Right ventricle myocardium inferior (tissue), 1 donor: ENCODE results near the gene FUT3. TPM values are rescaled to one million over a fixed set of nuclear protein-coding genes. Genes with fewer than 3 reads are reported as not detected.
A peak's percentile ranks its signal among the peaks of the same experiment; 100 is the strongest.

Source experiments
- ATAC-seq: fragments of 200-7000 bp; cut with Tn5 transposase; one replicate; pipeline ENCODE4 v1.9.1; 2020; ENCODE audit warnings: mild to moderate bottlenecking, moderate library complexity
- DNase-seq: peaks from one replicate; pipeline ENCODE4 v3.0.0; 2021; ENCODE audit errors: missing footprints
- intact Hi-C: fragments of 100-400 bp; cut with DNase I; formaldehyde crosslinking; loops from one replicate; pipeline ENCODE4 v1.11.0; 2022
- total RNA-seq: library from RNA; stranded (reverse); fragmentation: NEBNext Ultra II Directional; extraction: Animal tissue kit (Norgen Biotek cat#: 25700); gene quantifications from one replicate; pipeline ENCODE4 v1.2.1, GENCODE V29; 2021
- donor health status: DM: no; HTN: yes; CAD: no; lungs with severe emphysema.

The FUT3 gene
- total RNA-seq, 1 donor from 2014 or later = not detected

DNA sequence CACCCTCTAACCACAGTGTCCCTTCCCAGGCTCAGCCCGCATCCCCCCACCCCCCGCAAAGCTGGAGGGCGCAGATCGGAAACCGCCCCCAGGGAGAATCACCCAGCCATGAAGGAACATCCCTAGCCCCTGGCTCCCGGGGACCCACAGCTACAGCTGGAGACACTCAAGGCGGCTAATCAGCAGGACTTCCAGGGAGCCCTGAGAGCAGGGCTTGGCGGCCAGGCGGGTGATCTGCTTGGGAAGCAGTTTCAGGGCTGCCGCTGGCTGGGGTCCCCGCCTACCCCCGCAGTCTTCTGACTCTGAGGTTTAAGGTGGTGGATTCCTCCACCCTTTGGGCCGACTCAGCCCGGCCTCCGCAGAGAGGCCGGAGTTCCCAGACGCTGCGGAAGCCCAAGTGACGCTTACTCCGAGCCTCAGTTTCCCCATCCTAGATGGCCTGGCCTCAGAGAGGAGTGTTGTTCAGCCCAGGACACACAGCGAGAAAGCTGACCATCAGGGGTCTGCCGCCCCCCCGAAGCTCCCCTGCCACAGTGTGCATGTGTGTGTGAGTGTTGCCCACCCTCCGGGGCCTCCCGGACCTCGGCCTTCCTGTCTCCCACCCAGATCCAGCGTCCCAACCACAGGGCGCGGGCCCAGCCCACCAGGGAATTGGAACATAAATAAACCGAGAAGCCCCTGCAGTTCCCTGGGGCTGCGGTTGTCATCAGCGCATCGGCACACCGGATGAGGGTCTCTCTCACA is 21.5 kb downstream of the FUT3 start:
- no peak for ATAC-seq
- DNase-seq = no peak
- intact Hi-C loops = loop anchor here (2.0 to 10.0 kb wide), 2 partner anchors 65 to 125 kb away; no protein-coding TSS in a partner anchor

DNA sequence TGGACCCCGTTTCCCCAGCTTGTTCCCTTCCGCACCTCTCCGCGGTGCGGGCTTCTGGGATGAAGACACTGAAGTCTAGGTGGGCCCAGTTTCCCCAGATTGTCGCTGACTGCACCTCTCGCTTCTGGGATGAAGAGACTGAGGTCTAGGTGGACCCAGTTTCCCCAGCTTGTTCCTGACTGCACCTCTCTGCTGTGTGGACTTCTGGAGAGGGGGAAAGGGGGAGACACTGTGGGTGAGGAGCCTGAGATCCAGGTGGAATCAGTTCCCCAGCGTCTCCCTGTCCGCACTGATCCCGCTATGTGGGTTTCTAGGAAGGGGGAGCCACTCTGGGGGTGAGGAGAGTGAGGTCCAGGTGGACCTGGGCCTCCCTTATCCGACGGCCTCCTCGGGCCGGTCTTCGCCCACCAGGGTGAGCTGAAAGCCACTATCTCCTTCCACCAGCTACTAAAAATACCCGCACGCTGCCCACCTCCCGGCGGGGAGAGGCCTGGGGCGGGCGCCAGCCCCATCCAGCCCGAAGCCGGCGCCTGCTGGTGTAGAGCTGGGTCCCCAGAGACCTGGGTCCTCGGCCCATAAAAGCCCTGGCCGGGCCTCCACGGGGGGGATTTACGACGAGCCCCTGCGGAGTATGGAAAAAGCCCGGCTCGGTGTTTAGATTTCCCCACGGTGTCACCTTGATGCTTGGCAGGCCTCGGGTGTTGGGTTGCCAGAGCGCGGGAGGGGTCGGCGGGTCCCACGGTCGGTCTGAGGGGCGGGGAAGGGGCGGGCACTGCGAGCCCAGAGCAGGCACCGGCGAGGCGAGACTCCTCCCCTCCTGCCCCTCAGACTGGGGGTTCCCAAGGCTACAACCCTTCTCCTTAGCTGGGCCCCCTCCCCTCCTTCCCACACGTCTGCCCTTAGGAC is 22.3 kb downstream of the FUT3 start:
- intact Hi-C loops = loop anchor here (2.0 to 10.0 kb wide), 2 partner anchors 66 to 126 kb away; no protein-coding TSS in a partner anchor
- ATAC-seq = peak; percentile 45

DNA sequence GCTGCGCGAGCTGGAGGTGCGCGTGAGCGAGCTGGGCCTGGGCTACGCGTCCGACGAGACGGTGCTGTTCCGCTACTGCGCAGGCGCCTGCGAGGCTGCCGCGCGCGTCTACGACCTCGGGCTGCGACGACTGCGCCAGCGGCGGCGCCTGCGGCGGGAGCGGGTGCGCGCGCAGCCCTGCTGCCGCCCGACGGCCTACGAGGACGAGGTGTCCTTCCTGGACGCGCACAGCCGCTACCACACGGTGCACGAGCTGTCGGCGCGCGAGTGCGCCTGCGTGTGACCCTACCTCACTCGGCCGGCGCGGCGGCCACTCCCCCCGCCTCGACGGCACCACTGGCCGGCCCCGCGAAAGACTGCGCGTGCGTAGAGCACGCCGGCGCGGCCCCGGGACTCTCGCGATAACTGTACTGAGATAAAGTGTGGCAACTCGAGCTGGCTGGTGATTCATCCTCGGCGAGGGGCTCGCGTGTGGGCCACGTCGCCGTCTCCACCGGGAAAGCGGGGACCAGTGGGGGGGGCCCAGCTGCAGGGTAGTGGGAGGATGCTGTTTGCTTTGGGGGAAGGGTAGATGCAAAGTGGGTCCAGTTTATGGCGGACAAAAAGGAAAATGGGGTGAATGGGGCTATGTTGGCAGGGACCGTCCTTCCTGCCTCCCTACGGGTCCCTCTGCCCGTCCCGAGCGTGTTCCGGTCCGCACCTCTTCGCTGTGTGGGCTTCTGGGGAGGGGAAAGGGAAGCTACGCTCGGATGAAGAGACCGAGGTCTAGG is 23.2 kb downstream of the FUT3 start:
- ATAC-seq (peak; percentile 78), DNase-seq (peak; percentile 95)
- intact Hi-C loops = loop anchor here (2.0 to 10.0 kb wide), 3 partner anchors 23 to 127 kb away; partner anchors contain the start of gene NRTN

More for the DNA sequence above, 22.3 kb downstream of the FUT3 start:
- no peak for DNase-seq

DNA sequence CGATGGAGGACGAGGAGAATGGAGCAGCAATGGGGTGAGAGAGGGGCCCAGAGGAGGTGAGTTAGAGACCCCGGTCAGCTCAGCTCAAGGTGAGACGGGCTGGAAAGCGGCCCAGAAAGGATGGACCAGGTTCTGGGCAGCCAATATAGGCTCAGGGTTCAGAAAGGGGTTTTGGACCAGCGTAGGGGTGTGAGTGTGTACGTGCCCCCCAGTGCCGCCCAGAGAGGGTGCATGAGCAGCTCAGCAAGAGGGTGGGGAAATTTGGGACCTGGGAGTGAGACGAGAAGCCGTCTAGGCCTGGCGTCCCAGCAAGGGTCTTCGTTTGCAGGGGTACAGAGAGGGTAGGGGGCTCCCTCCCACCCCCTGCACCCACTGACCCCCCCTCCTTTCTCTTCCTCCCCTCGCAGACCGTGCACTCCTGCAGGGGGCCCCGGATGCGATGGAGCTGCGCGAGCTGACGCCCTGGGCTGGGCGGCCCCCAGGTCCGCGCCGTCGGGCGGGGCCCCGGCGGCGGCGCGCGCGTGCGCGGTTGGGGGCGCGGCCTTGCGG is 23.8 kb downstream of the FUT3 start:
- intact Hi-C loops = loop anchor here (2.0 to 10.0 kb wide), 2 partner anchors 23 to 127 kb away; partner anchors contain the start of gene NRTN
- ATAC-seq = no peak
- no peak for DNase-seq

DNA sequence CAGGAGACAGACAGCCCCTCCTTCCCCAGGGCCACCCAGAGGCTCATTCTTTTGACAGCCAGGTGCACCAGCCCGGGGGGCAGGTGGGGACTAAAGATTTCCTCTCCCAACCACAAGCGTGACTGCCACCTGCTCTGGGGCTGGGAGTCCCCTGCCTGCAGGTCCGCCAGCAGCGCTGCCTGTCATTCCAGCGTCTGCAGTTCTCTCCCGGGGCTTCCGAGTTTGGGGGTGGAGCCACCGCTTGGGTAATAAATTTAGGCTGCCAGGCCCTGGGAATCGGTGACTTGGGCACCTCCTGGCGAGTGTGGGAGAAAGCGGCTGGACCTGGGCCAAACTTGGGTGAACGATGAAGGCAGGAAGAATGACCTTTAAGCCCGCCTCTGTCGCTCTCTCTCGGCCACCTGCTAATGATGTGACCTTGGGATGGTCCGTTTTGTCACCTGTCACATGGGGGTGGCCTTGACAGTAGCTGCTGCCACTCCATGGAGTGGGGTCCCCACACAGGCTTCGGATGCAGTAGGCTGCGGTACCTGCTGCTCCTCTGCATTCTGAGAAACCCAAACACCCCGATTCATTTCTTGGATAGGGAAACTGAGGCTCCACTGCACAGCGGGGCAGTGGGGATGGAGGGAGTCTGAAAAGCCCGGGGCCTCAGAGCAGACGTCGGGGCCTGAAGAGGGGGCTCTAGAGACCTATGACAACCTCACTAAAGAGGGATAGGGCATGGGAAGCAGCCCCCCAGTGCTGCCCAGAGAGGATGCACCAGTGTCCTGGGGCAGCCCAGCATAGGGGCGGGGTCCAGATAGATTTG is 24.5 kb downstream of the FUT3 start:
- peak; percentile 74 for DNase-seq
- intact Hi-C loops = loop anchor here (2.0 to 10.0 kb wide), 2 partner anchors 22 to 128 kb away; partner anchors contain the start of gene NRTN

DNA sequence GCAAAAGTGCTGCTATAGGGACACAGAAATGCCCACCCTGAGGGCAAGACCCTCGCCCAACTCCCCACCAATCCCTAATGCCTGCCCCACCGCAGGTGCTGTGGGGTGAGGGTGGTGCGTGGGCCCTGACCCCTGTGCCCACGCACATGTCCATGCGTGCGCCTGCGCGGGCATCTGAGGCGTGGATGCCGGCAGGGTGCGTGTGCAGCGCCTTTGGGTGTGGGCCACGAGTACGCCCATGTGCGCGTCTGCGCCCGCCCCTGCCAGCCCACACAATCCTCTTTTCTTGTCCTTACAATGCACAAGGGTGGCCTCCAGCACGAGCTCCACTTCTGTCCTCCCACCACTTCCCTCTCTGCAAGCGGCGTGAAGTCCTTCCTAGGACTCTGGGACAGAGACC is 26.1 kb downstream of the FUT3 start:
- no peak for DNase-seq
- intact Hi-C loops = loop anchor here (10.0 kb wide), 1 partner anchor 130 kb away; no protein-coding TSS in a partner anchor
- no peak for ATAC-seq

More for the DNA sequence above, 24.5 kb downstream of the FUT3 start:
- ATAC-seq = peak; percentile 18

DNA sequence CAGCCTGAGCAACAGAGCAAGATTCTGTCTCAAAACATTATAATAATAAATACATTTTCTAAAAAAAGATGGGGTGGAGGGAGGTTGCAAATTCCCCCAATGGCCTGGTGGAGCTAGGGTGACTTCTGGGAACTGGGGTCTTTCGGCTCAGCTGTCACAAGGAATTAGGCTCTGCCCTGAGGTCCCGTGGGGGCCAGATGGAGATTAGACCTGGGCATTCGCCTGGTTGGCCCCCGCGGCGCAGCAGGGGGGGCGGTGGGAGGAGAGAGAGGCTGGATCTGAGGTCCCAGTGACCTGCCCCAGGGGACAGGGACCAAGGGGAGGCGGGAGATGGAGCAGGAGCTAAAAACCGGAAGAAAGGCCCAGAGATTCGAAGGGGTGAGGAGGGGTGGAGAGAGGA is 26.5 kb downstream of the FUT3 start:
- intact Hi-C loops = loop anchor here (10.0 kb wide), 1 partner anchor 130 kb away; no protein-coding TSS in a partner anchor
- no peak for ATAC-seq
- DNase-seq = no peak

DNA sequence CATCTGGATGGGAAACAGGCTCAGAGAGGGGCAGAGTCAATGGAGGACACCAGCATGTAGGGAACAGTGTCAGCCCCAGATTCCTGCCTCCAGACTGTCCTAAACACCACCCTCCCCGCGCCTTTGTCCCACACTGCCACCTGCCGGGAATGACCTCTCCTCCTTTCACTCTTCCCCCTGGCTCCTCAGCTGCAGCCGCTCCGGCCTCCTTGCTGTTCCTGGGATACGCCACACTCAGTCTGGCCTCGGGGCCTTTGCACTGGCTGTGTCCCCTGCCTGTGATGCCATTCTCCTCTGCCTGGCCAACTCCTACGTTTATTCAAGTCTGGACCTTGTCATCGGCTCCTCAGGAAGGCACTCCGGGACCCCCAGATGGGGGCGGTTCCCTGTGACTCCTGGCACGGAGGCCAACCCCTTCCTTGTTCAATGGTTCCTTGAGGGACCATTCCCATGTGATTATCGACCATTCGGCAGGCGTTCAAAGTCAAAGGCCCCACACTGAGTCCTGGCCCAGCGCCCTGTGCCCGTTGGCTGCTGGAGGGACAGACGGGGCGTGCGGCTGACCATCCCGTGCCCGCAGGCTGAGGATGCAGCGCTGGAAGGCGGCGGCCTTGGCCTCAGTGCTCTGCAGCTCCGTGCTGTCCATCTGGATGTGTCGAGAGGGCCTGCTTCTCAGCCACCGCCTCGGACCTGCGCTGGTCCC is 27.5 kb downstream of the FUT3 start:
- no peak for ATAC-seq
- intact Hi-C loops = loop anchor here (10.0 kb wide), 1 partner anchor 131 kb away; no protein-coding TSS in a partner anchor
- DNase-seq = no peak

DNA sequence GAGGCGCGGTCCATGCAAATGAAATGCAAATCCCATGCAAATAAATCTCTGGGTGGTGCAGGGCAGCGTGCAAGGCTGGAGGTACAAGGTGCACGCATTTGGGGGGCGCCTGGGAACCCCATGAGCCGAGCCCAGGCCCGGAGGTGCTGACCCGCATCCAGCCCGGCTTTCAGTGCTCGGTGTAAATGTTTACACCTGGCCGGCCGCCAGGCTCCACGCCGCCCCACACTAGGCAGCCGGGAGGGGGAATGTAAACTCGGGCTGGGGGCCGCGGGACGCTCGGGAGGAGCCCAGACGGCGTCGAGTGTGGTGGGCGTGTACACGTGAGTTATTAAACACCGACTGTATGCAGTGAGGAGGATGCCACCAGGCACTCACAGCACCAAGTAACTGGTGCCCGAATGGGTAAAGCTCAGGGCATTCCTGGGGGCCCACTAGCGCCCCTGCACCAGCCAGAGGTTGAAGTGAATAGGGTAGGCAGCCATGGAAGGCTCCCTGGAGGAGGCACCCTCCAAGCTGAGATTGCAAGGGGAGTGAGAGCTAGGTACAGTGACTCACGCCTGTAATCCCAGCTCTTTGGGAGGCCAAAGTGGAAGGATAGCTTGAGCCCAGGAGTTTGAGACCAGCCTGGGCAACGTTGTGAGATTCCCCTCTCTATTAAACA is 28.9 kb downstream of the FUT3 start:
- intact Hi-C loops = loop anchor here (10.0 kb wide), 1 partner anchor 132 kb away; no protein-coding TSS in a partner anchor
- ATAC-seq (no peak), DNase-seq (no peak)

DNA sequence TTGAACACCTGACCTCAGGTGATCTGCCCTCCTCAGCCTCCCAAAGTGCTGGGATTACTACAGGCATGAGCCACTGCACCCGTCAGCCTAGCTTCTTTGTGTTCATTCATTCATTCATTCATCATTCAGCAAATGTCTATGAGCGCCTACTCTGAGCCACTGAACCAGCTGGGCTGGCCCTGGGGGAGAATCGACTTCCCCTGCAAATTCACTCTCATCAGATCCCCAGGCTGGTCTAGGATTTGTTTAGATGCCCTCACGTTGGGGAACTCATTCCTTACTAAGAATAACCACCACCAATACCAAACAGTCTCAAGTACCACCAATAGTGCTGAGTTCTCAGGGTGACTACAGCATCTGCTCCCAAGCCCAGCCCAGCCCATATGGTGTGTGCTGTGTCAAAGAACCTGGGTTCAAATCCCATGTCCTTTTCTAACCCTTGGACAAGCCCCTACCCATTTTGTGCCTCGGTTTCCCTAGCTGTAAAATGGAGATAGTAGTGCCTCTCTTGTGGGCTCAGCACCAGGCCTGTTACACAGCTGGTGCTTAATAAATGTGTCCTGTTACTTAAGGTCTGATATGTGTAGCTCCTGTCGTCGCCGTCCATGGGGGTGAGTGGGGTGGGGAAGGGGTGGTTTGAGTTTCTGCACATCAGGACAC is 29.6 kb downstream of the FUT3 start:
- DNase-seq = no peak
- no peak for ATAC-seq
- intact Hi-C loops = loop anchor here (10.0 kb wide), 1 partner anchor 133 kb away; no protein-coding TSS in a partner anchor

DNA sequence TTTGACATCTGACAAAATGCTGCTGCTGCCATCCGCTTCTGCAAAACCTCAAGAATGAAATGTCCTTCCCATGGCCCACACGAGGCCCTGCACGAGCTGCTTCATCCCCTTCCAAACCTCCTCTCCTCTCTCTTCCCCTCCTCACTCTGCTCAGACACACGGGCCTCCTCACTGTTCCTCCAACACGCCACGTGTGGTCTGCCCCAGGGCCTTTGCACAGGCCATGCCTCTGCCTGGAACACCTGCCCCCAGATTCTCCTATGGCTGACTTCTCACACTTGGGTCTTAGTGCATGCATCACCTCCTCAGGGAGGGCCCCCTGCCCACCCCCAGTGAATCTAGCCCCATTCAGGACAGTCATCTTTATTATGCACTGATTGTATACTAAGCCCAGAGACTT is 30.5 kb downstream of the FUT3 start:
- no peak for DNase-seq
- intact Hi-C loops = loop anchor here (10.0 kb wide), 1 partner anchor 134 kb away; no protein-coding TSS in a partner anchor
- no peak for ATAC-seq

DNA sequence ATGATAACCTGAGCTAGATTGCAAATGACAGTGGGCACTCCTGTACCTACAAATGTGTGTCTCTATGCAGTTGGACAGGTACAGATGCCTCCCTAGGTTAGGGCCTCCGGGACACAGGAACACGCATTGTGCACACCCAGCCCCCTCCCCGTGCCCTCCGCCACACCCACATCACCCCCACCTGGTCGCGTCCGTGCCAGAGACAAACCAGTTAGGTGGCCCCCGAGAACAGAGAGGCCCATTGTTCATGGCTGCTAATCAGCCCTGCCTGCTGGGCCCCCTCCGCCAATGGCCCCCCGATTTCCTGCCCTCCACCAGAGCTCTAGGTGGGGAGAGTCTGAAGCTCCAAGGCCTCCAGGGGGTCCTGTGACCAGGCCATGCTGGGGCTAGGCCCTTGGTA is 32.7 kb downstream of the FUT3 start:
- intact Hi-C loops = no loop called here
- DNase-seq (no peak), ATAC-seq (no peak)

DNA sequence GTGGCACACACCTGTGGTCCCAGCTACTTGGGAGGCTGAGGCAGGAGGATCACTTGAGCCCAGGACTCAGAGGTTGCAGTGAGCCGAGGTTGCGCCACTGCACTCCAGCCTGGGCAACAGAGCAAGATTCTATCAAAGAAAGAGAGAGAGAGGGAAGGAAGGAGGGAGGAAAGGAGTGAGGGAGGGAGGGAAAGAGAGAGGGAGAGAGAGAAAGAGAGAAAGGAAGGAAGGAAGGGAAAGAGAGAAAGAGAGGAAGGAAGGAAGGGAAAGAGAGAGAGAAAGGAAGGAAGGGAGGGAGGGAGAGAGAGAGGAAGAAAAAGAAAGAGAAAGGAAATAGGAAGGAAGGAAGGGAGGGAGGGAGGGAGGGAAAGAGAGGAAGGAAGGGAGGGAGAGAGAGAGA is 34.0 kb downstream of the FUT3 start:
- no peak for DNase-seq
- intact Hi-C loops = no loop called here

DNA sequence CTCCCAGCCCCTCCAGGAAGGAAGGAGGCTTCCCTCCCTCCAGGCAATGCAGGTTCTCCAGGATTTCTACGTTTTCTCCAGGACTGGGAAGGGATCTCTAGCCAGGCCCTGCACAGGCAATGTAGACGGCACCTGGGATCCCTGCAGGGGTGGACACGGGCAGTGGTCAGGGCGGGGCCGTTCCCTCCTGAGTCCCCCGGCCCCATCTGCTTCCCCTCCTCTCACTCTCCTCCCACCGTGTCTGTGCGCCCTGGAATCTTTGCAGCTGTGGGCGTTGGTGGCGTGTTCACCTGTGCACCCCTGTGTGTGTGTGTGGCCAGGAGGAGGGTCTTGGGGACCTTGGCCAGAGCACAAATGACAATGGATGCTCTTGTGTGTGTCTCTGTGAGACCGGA is 36.4 kb downstream of the FUT3 start:
- ATAC-seq (no peak), DNase-seq (no peak)
- intact Hi-C loops = no loop called here

More for the DNA sequence above, 34.0 kb downstream of the FUT3 start:
- no peak for ATAC-seq

DNA sequence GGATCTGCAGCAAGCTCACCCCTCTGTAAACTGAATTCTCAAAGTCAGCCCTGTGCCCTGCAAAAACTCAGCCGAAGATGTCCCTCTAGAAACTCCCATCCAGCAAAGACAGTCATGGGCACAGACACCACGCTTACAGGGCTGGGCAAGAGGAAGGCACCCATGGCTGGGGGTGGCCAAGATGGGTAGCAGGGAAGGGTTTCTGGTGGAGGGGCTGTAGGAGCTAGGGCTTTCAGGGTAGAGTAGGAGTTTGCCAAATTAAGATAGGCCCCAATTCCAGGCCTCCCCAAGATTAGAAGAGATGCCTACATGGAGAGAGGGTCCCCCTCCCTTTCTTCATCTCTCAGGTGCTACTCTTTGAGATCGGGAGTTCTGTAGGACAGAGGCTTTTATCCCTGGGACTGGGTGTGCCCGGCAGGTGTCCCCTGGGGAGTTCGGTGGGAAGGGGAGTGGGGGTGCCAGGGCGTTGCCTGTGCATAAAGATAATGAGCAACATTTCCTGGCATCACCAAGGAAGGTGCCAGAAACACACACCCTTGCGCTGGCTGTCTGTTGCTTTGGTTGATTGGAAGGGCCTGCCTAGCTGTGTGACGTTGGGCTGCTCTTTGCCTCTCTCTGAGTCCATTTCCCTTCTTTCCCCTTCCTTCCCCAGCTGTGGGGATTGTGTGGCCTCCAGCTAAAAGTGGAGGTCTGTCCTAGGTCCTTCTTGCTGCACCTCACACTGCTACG is 37.0 kb downstream of the FUT3 start:
- DNase-seq (no peak), ATAC-seq (no peak)
- intact Hi-C loops = no loop called here
